AG04450 (cell line): ENCODE results near the gene ANO4. TPM values are rescaled to one million over a fixed set of nuclear protein-coding genes. Genes with fewer than 3 reads are reported as not detected.

ENCODE experiments used
- CTCF ChIA-PET: fragments of 300-600, 350-600 bp; formaldehyde crosslinking; extraction: SDS; loops from one replicate; lab custom pipeline; 2022; ENCODE audit warnings: antibody characterized with exemption, inconsistent platforms; lab: Charles Lee
- POLR2A ChIA-PET: fragments of 350-600 bp; formaldehyde crosslinking; extraction: SDS; loops from one replicate; lab custom pipeline; 2021; ENCODE audit warnings: antibody characterized with exemption, inconsistent platforms; lab: Yijun Ruan, JAX
- DNase-seq: peaks from one replicate; pipeline ENCODE4 v3.0.0-alpha.2; 2011; ENCODE audit warnings: low read depth, low spot score
- H3K27ac ChIP-seq: one replicate; pipeline ENCODE4 v1.5.1; 2012; ENCODE audit warnings: low read depth, low read length, control low read depth
- H3K27me3 ChIP-seq: one replicate; pipeline ENCODE4 v1.6.0; 2012; ENCODE audit warnings: low read length; ENCODE audit not compliant: control insufficient read depth, insufficient read depth
- H3K4me3 ChIP-seq: 2 replicates; pipeline ENCODE4 v1.5.1; 2011; ENCODE audit warnings: mild to moderate bottlenecking, low read depth, low read length, control low read depth
- H3K9me3 ChIP-seq: 2 replicates; pipeline ENCODE4 v1.5.1; 2012; ENCODE audit warnings: low read length; ENCODE audit not compliant: control insufficient read depth, insufficient read depth
- CTCF ChIP-seq: IDR thresholded peaks from 2 replicates; pipeline ENCODE4 v1.5.1; 2011; ENCODE audit warnings: low read depth, low read length, control low read depth, inconsistent platforms
- polyA plus RNA-seq: library from polyadenylated mRNA; depleted of rRNA; stranded (reverse); fragments of >200 nt; gene quantifications from 2 replicates; pipeline ENCODE4 v1.2.3, GENCODE V29; 2011

Gene ANO4
- polyA plus RNA-seq, 1 experiment: 7.5 TPM

- CTCF ChIA-PET: no interaction called here
- no peaks in the 10 kb centered on the region for H3K27me3 ChIP-seq
- no peak for TF ChIP-seq CTCF
- H3K9me3 ChIP-seq: peaks cover 3% of the 10 kb centered on the region; the same call in 1 of the 2 replicates
- DNase-seq: peak; percentile 60
- H3K27ac ChIP-seq: no peak overlapping the region
- POLR2A ChIA-PET: no interaction called here
- H3K4me3 ChIP-seq: no peak overlapping the region
Measured at GRCh38 chr12:101018540-101018939, 224.0 kb downstream of the ANO4 start.

- Histone ChIP-seq H3K9me3 (peaks cover 3% of the 10 kb centered on the region; the same call in 1 of the 2 replicates), H3K27ac (no peak overlapping the region), H3K4me3 (no peak overlapping the region), H3K27me3 (no peaks in the 10 kb centered on the region)
- no peak for DNase-seq
- CTCF ChIA-PET: no interaction called here
- POLR2A ChIA-PET: no interaction called here
- TF ChIP-seq CTCF: no peak
Measured at GRCh38 chr12:101019201-101019600, 224.6 kb downstream of the ANO4 start.

GRCh38 chr12:101019667-101020066 lies 225.1 kb downstream of the ANO4 start:
- DNase-seq: no peak
- POLR2A ChIA-PET: no interaction called here
- Histone ChIP-seq H3K27ac (no peak overlapping the region), H3K27me3 (no peaks in the 10 kb centered on the region), H3K4me3 (no peak overlapping the region), H3K9me3 (peaks cover 3% of the 10 kb centered on the region; the same call in 1 of the 2 replicates)
- CTCF ChIA-PET: no interaction called here
- TF ChIP-seq CTCF: no peak

- H3K9me3 ChIP-seq: peaks cover 3% of the 10 kb centered on the region; the same call in 1 of the 2 replicates
- no peak for DNase-seq
- H3K27me3 ChIP-seq: no peaks in the 10 kb centered on the region
- peak overlapping the region; percentile 3 for H3K27ac ChIP-seq
- H3K4me3 ChIP-seq: no peak overlapping the region
- POLR2A ChIA-PET: interaction anchor here (0.6 kb wide), 1 partner anchor 698 kb away, joined by 4 read pairs; no protein-coding TSS in a partner anchor
- no peak for TF ChIP-seq CTCF
- CTCF ChIA-PET: no interaction called here
Measured at GRCh38 chr12:101021442-101021841, 226.9 kb downstream of the ANO4 start.

- CTCF ChIA-PET: no interaction called here
- TF ChIP-seq CTCF: no peak
- Histone ChIP-seq H3K27ac (no peak overlapping the region), H3K9me3 (peaks cover 5% of the 10 kb centered on the region), H3K4me3 (no peak overlapping the region), H3K27me3 (no peaks in the 10 kb centered on the region)
- POLR2A ChIA-PET: interaction anchor here (0.6 kb wide), 1 partner anchor 697 kb away, joined by 4 read pairs; no protein-coding TSS in a partner anchor
- peak; percentile 61 for DNase-seq
Measured at GRCh38 chr12:101021911-101022388, 227.4 kb downstream of the ANO4 start.
